ENCODE results near the gene ABTB2. TPM values are rescaled to one million over a fixed set of nuclear protein-coding genes. Genes with fewer than 3 reads are reported as not detected.

Gene ABTB2
- total and polyA plus RNA-seq, 2 donors (not counting 1 experiment from before 2014, with no cell fraction given) = 1.0 to 5.8 TPM

GRCh38 chr11:34239465-34240149 is 118.2 kb downstream of the ABTB2 start:
- no peak overlapping the region for H3K27ac ChIP-seq (ENCODE audit: insufficient read depth, low read length)
- H3K36me3 ChIP-seq (ENCODE audit: control insufficient read depth, insufficient read depth, low read length) = no peaks in the 10 kb centered on the region
- no peak for TF ChIP-seq CTCF (conservative IDR thresholded peaks at IDR 0.05 in 1 of 2, IDR thresholded peaks at IDR 0.05 in 1 of 2; ENCODE audit: low read depth in 1 of 2, low read length in 2 of 2)
- TF ChIP-seq EZH2 (IDR thresholded peaks at IDR 0.05; ENCODE audit: low read length, missing control alignments) = no peak
- H3K79me2 ChIP-seq (ENCODE audit: control insufficient read depth, insufficient read depth, low read length) = no peaks in the 10 kb centered on the region
- H3K4me2 ChIP-seq (ENCODE audit: extremely low read depth, insufficient read depth, low read length) = no peak overlapping the region
- H3K27me3 ChIP-seq (ENCODE audit: control insufficient read depth, insufficient read depth, low read length) = no peaks in the 10 kb centered on the region
- H3K4me3 ChIP-seq (replicated peaks in 1 of 4; ENCODE audit: control extremely low read depth in 1 of 4, insufficient read depth in 1 of 4, low read depth in 3 of 4, low read length in 4 of 4) = no peak overlapping the region
- H3K4me1 ChIP-seq (ENCODE audit: control insufficient read depth, extremely low read depth, insufficient read depth, low read length) = peaks cover 6% of the 10 kb centered on the region
- no peaks in the 10 kb centered on the region for H4K20me1 ChIP-seq (ENCODE audit: control insufficient read depth, extremely low read depth, insufficient read depth, low read length)
- no peak overlapping the region for H3K9ac ChIP-seq (ENCODE audit: insufficient read depth, low read length)
- H2AFZ ChIP-seq (ENCODE audit: low read length) = no peak overlapping the region
- DNase-seq (ENCODE audit: low read depth in 2 of 2) = no peak
- H3K9me3 ChIP-seq (ENCODE audit: control insufficient read depth, insufficient read depth, low read depth, low read length) = no peaks in the 10 kb centered on the region

- Histone ChIP-seq H3K27me3 (ENCODE audit: control insufficient read depth, insufficient read depth, low read length) (no peaks in the 10 kb centered on the region), H3K36me3 (ENCODE audit: control insufficient read depth, insufficient read depth, low read length) (no peaks in the 10 kb centered on the region), H3K9ac (ENCODE audit: insufficient read depth, low read length) (no peak overlapping the region), H3K9me3 (ENCODE audit: control insufficient read depth, insufficient read depth, low read depth, low read length) (no peaks in the 10 kb centered on the region), H3K27ac (ENCODE audit: insufficient read depth, low read length) (no peak overlapping the region), H3K4me2 (ENCODE audit: extremely low read depth, insufficient read depth, low read length) (no peak overlapping the region), H3K4me3 (replicated peaks in 1 of 4; ENCODE audit: control extremely low read depth in 1 of 4, insufficient read depth in 1 of 4, low read depth in 3 of 4, low read length in 4 of 4) (no peak overlapping the region), H3K79me2 (ENCODE audit: control insufficient read depth, insufficient read depth, low read length) (no peaks in the 10 kb centered on the region), H4K20me1 (ENCODE audit: control insufficient read depth, extremely low read depth, insufficient read depth, low read length) (no peaks in the 10 kb centered on the region), H3K4me1 (ENCODE audit: control insufficient read depth, extremely low read depth, insufficient read depth, low read length) (peaks cover 6% of the 10 kb centered on the region), H2AFZ (ENCODE audit: low read length) (no peak overlapping the region)
- peak in 1 of 2 donors; percentile 33 for DNase-seq (ENCODE audit: low read depth in 2 of 2)
- TF ChIP-seq CTCF (conservative IDR thresholded peaks at IDR 0.05 in 1 of 2, IDR thresholded peaks at IDR 0.05 in 1 of 2; ENCODE audit: low read depth in 1 of 2, low read length in 2 of 2) (no peak), EZH2 (IDR thresholded peaks at IDR 0.05; ENCODE audit: low read length, missing control alignments) (no peak)
Measured at GRCh38 chr11:34238966-34239365, 118.8 kb downstream of the ABTB2 start.

GRCh38 chr11:34238533-34238932 is 119.3 kb downstream of the ABTB2 start:
- peak in 1 of 2 donors; percentile 36 for DNase-seq (ENCODE audit: low read depth in 2 of 2)
- TF ChIP-seq EZH2 (IDR thresholded peaks at IDR 0.05; ENCODE audit: low read length, missing control alignments) = no peak
- TF ChIP-seq CTCF (conservative IDR thresholded peaks at IDR 0.05 in 1 of 2, IDR thresholded peaks at IDR 0.05 in 1 of 2; ENCODE audit: low read depth in 1 of 2, low read length in 2 of 2) = no peak

More at GRCh38 chr11:34238533-34238932, 119.3 kb downstream of the ABTB2 start:
- Histone ChIP-seq H3K9me3 (ENCODE audit: control insufficient read depth, insufficient read depth, low read depth, low read length) (no peaks in the 10 kb centered on the region), H3K4me2 (ENCODE audit: extremely low read depth, insufficient read depth, low read length) (no peak overlapping the region), H3K9ac (ENCODE audit: insufficient read depth, low read length) (no peak overlapping the region), H3K4me3 (replicated peaks in 1 of 4; ENCODE audit: control extremely low read depth in 1 of 4, insufficient read depth in 1 of 4, low read depth in 3 of 4, low read length in 4 of 4) (no peak overlapping the region), H3K36me3 (ENCODE audit: control insufficient read depth, insufficient read depth, low read length) (no peaks in the 10 kb centered on the region), H4K20me1 (ENCODE audit: control insufficient read depth, extremely low read depth, insufficient read depth, low read length) (no peaks in the 10 kb centered on the region), H2AFZ (ENCODE audit: low read length) (no peak overlapping the region), H3K27me3 (ENCODE audit: control insufficient read depth, insufficient read depth, low read length) (no peaks in the 10 kb centered on the region), H3K79me2 (ENCODE audit: control insufficient read depth, insufficient read depth, low read length) (no peaks in the 10 kb centered on the region), H3K4me1 (ENCODE audit: control insufficient read depth, extremely low read depth, insufficient read depth, low read length) (peaks cover 6% of the 10 kb centered on the region), H3K27ac (ENCODE audit: insufficient read depth, low read length) (no peak overlapping the region)
